ENCODE data around the gene LARP7.

DNA sequence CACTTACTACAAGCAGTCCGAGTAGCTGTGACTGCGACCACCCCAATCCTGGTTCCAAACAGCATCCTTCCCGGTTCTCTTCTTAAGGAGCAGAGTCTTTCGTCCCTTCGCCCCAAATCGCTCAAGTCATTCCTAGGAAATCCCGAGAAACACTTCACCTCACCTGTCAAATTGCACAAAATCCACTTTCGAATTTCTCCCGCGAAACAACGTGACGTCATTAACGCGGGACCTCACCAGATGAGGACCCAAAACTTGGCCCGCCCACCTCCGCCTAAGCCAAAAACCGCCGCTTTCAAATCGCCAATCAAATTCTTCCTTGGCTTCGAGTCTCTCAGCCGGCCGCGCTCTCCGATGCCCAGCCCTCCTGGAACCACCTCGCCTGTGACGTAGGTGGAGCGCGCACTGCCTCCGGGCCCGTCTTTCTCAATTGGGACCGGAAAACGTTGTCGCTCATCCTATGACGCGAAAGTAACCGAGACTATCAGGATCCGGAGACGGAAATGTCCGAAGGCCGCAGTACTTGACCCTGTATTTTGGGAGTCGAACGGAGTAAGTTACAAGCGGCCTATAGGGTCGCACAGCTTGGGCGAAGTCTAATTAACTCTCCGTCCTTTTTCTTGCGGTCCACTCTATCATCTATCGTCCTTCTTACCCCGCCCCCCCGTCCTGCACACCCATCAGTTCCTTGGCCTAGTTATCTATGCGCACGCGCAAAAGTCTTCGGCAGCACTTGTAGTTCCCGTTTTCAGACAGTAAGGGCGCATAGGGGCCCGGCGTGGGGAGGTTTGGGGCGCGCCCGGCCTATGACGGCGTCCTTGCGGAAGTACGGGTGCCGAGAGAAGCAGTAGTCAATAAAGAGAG, at the start of gene LARP7, which contains the start of gene ZGRF1:
- TF ChIP-seq EZH2phosphoT487 (conservative IDR thresholded peaks at IDR 0.05; ENCODE audit: low read length): no peak
- TF ChIP-seq, protein P1, sequence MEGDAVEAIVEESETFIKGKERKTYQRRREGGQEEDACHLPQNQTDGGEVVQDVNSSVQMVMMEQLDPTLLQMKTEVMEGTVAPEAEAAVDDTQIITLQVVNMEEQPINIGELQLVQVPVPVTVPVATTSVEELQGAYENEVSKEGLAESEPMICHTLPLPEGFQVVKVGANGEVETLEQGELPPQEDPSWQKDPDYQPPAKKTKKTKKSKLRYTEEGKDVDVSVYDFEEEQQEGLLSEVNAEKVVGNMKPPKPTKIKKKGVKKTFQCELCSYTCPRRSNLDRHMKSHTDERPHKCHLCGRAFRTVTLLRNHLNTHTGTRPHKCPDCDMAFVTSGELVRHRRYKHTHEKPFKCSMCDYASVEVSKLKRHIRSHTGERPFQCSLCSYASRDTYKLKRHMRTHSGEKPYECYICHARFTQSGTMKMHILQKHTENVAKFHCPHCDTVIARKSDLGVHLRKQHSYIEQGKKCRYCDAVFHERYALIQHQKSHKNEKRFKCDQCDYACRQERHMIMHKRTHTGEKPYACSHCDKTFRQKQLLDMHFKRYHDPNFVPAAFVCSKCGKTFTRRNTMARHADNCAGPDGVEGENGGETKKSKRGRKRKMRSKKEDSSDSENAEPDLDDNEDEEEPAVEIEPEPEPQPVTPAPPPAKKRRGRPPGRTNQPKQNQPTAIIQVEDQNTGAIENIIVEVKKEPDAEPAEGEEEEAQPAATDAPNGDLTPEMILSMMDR (IDR thresholded peaks at IDR 0.05; ENCODE audit: insufficient read depth, low read length, poor library complexity, severe bottlenecking): peak; percentile 10

Measured in SU-DHL-6 (cell line).